Stimulated activated CD8-positive, alpha-beta memory T cell treated with anti-CD3 and anti-CD28 coated beads, Interleukin-4, amount 100 ng/mL, for 1 hour (primary cell): Measurements from ENCODE around the gene PDF.

Source experiments
- DNase-seq, 2 donors: peaks; one replicate each; pipeline ENCODE4 v3.0.0-alpha.2; 2020; ENCODE audit warnings: low read depth in 2 of 2, low spot score in 1 of 2

Gene PDF

GRCh38 chr16:69283851-69284250, 46.5 kb downstream of the PDF start:
- no peak for DNase-seq

- no peak for DNase-seq
Observed at GRCh38 chr16:69277413-69277812, 53.0 kb downstream of the PDF start.
